Measurements from ENCODE around the gene CD163L1.

Gene CD163L1

GRCh38 chr12:7375145-7375543 lies 68.8 kb downstream of the CD163L1 start:
- no peak for TF ChIP-seq REST (IDR thresholded peaks at IDR 0.05; ENCODE audit: low read depth)
- TF ChIP-seq CEBPB (IDR thresholded peaks at IDR 0.05), result no peak
- no peak for TF ChIP-seq YY1 (IDR thresholded peaks at IDR 0.05; ENCODE audit: low read depth)
- no peak for TF ChIP-seq EP300 (IDR thresholded peaks at IDR 0.05; ENCODE audit: borderline replicate concordance)
- TF ChIP-seq RAD21 (IDR thresholded peaks at IDR 0.05; ENCODE audit: low read depth), result no peak
- no peak for TF ChIP-seq CREB1 (IDR thresholded peaks at IDR 0.05; ENCODE audit: low read depth)
- no peak for TF ChIP-seq TCF12 (IDR thresholded peaks at IDR 0.05; ENCODE audit: low read depth)
- TF ChIP-seq NFIC (IDR thresholded peaks at IDR 0.05), result no peak
- no peak for TF ChIP-seq MAX (IDR thresholded peaks at IDR 0.05)
- TF ChIP-seq ZBTB7A (IDR thresholded peaks at IDR 0.05; ENCODE audit: low read depth), result no peak
- TF ChIP-seq USF1 (IDR thresholded peaks at IDR 0.05), result no peak
- TF ChIP-seq FOXM1 (IDR thresholded peaks at IDR 0.05; ENCODE audit: borderline replicate concordance, low read depth), result no peak
- TF ChIP-seq EGR1 (IDR thresholded peaks at IDR 0.05), result no peak
- no peak for TF ChIP-seq TAF1 (IDR thresholded peaks at IDR 0.05; ENCODE audit: low read depth)

- no peak for TF ChIP-seq CEBPB (IDR thresholded peaks at IDR 0.05)
- peak; percentile 78 for TF ChIP-seq RAD21 (IDR thresholded peaks at IDR 0.05; ENCODE audit: low read depth)
These were observed 69.4 kb downstream of the CD163L1 start for GRCh38 chr12:7374423-7375144.

- TF ChIP-seq YY1 (IDR thresholded peaks at IDR 0.05; ENCODE audit: low read depth) (no peak), USF1 (IDR thresholded peaks at IDR 0.05) (no peak), REST (IDR thresholded peaks at IDR 0.05; ENCODE audit: low read depth) (no peak), NFIC (IDR thresholded peaks at IDR 0.05) (no peak), RAD21 (IDR thresholded peaks at IDR 0.05; ENCODE audit: low read depth) (no peak), ZBTB7A (IDR thresholded peaks at IDR 0.05; ENCODE audit: low read depth) (no peak), CREB1 (IDR thresholded peaks at IDR 0.05; ENCODE audit: low read depth) (no peak), TEAD4 (IDR thresholded peaks at IDR 0.05) (no peak)
These were observed 70.7 kb downstream of the CD163L1 start for GRCh38 chr12:7373226-7373625.

GRCh38 chr12:7369274-7369729 lies 74.7 kb downstream of the CD163L1 start:
- TF ChIP-seq FOXM1 (IDR thresholded peaks at IDR 0.05; ENCODE audit: borderline replicate concordance, low read depth) (no peak), TEAD4 (IDR thresholded peaks at IDR 0.05) (no peak), EP300 (IDR thresholded peaks at IDR 0.05; ENCODE audit: borderline replicate concordance) (no peak), TCF12 (IDR thresholded peaks at IDR 0.05; ENCODE audit: low read depth) (no peak)

- TF ChIP-seq NFIC (IDR thresholded peaks at IDR 0.05) (no peak), USF1 (IDR thresholded peaks at IDR 0.05) (no peak), TAF1 (IDR thresholded peaks at IDR 0.05; ENCODE audit: low read depth) (no peak), CEBPB (IDR thresholded peaks at IDR 0.05) (no peak), FOXM1 (IDR thresholded peaks at IDR 0.05; ENCODE audit: borderline replicate concordance, low read depth) (no peak), MAX (IDR thresholded peaks at IDR 0.05) (no peak), TEAD4 (IDR thresholded peaks at IDR 0.05) (no peak), TCF12 (IDR thresholded peaks at IDR 0.05; ENCODE audit: low read depth) (no peak), EGR1 (IDR thresholded peaks at IDR 0.05) (no peak), CREB1 (IDR thresholded peaks at IDR 0.05; ENCODE audit: low read depth) (no peak), REST (IDR thresholded peaks at IDR 0.05; ENCODE audit: low read depth) (no peak), RAD21 (IDR thresholded peaks at IDR 0.05; ENCODE audit: low read depth) (no peak), YY1 (IDR thresholded peaks at IDR 0.05; ENCODE audit: low read depth) (no peak), ZBTB7A (IDR thresholded peaks at IDR 0.05; ENCODE audit: low read depth) (no peak), EP300 (IDR thresholded peaks at IDR 0.05; ENCODE audit: borderline replicate concordance) (no peak)
These were observed 81.2 kb downstream of the CD163L1 start for GRCh38 chr12:7362734-7363133.
